ENCODE data around the gene PCTP. TPM values are rescaled to one million over a fixed set of nuclear protein-coding genes. Genes with fewer than 3 reads are reported as not detected.

The PCTP gene
- total RNA-seq (1 to 10 TPM; 2.8 to 3.6 (median 3.3) TPM), total RNA-seq (0.40 to 12.3 (median 2.9) reads per million in 29 experiments)
- 5.9 TPM for total RNA-seq (2013)

DNA sequence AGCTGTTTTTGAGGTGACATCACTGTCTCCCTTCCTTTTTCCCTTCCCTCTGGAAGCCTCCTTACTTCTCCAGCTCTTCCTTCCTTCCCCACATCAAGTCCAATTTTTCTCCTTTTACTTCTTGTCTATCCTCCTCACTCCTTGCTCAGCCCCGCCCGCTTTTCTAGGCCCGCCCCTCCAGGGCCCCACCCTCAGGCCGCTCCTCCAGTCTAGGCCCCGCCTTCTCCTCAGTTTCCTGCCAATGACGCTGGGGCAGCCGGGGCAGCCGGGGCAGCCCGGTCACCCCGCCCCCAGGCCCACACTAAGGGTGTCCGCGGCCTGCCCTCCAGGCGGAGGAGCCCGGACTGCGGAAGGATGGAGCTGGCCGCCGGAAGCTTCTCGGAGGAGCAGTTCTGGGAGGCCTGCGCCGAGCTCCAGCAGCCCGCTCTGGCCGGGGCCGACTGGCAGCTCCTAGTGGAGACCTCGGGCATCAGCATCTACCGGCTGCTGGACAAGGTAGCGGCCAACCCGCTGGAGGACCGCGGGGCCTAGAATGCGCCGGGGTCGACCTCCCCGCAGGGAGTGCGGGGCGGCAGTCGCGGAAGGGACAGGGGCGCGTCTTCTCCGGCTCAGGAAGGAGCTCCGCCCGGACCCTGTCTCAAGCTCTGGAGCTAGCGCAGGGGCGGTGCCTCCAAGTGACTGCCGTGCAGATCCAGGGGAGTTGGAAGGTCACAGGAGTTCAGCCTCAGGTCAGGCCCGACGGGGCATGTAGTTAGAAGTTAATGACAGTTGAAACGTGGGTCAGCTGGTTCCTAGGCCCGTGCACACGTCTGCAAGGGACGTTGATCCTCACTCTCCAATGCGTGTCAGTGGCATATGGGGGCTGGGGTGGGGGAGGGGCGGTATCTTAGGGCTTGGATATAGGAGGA, at the start of gene PCTP:
Gene PCTP, plus strand, starts transcription at position 302 of the 908 bp plus-strand sequence. Its CDS starts 53 bp downstream, at position 355.
- ChIA-PET POLR2A (interaction anchor here in 1 of 2 donors (0.6 kb wide), 1 partner anchor 9 kb away, joined by 3 read pairs; no protein-coding TSS in a partner anchor), CTCF (interaction anchor here (0.6 to 1.3 kb wide), 5 partner anchors 11 to 965 kb away, joined by 3 to 8 read pairs (median 6); no protein-coding TSS in a partner anchor)
- Histone ChIP-seq H3K4me3 (ENCODE audit: control insufficient read depth in 1 of 2, extremely low read depth in 1 of 2, low read length in 1 of 2) (peak within 1 kb of the TSS; percentile 70 to 91), H3K36me3 (ENCODE audit: control insufficient read depth in 2 of 2, extremely low read depth in 1 of 2, insufficient read depth in 1 of 2, low read length in 1 of 2) (no peaks in the 10 kb centered on the region), H3K27ac (ENCODE audit: low read length) (no peak within 1 kb of the TSS), H3K4me1 (ENCODE audit: control insufficient read depth in 1 of 2, extremely low read depth in 1 of 2, insufficient read depth in 2 of 2, low read length in 2 of 2) (peaks cover 3 to 15% of the 10 kb centered on the region in 2 experiments), H3K9me3 (no peaks in the 10 kb centered on the region), H3K27me3 (replicated peaks in 1 of 2; ENCODE audit: control insufficient read depth in 2 of 2, extremely low read depth in 1 of 2, insufficient read depth in 2 of 2, low read length in 1 of 2) (peaks cover 0 to 2% of the 10 kb centered on the region in 2 experiments)
- peak within 1 kb of the TSS; percentile 73 to 85 (median 83) for H3K4me3 Mint-ChIP-seq
- H3K36me3 Mint-ChIP-seq = no peaks in the 10 kb centered on the region
- H3K27me3 Mint-ChIP-seq = peaks cover 13 to 22% of the 10 kb centered on the region in 2 donors
- DNase-seq = peak; percentile 55 to 84 (median 72)
- H3K27ac Mint-ChIP-seq = peak within 1 kb of the TSS; percentile 6 to 36
- 1% methylated on average over 50 of the region's 53 CpGs for WGBS (ENCODE audit: insufficient coverage)
- H3K4me1 Mint-ChIP-seq = peaks cover 20 to 31% (median 21%) of the 10 kb centered on the region in 3 donors
- no peaks in the 10 kb centered on the region for H3K9me3 Mint-ChIP-seq
- peak; percentile 94 to 97 (median 96) for ATAC-seq (replicated peaks in 1 of 4)

DNA sequence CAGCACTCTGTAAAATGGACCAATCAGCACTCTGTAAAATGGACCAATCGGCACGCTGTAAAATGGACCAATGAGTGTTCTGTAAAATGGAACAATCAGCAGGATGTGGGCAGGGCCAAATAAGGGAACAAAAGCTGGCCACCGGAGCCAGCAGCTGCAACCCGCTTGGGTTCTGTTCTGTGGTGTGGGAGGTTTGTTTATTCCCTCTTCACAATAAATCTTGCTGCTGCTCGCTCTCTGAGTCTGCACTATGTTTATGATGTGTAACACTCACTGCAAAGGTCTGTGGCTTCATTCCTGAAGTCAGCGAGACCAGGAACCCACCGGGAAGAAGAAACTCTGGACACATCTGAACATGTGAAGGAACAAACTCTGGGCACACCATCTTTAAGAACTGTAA, 48.7 kb upstream of the PCTP start:
- POLR2A ChIA-PET = no interaction called here
- H3K4me1 Mint-ChIP-seq = no peaks in the 10 kb centered on the region
- H3K27ac ChIP-seq (ENCODE audit: low read length) = no peak overlapping the region
- no peak overlapping the region for H3K4me3 ChIP-seq (ENCODE audit: control insufficient read depth in 1 of 2, extremely low read depth in 1 of 2, low read length in 1 of 2)
- no peak for ATAC-seq (replicated peaks in 1 of 4)
- H3K27me3 ChIP-seq (replicated peaks in 1 of 2; ENCODE audit: control insufficient read depth in 2 of 2, extremely low read depth in 1 of 2, insufficient read depth in 2 of 2, low read length in 1 of 2) = peaks cover 0 to 12% of the 10 kb centered on the region in 2 experiments
- no peaks in the 10 kb centered on the region for H3K9me3 ChIP-seq
- peaks cover 37 to 71% of the 10 kb centered on the region in 2 donors for H3K27me3 Mint-ChIP-seq
- DNase-seq = no peak
- no peaks in the 10 kb centered on the region for H3K36me3 ChIP-seq (ENCODE audit: control insufficient read depth in 2 of 2, extremely low read depth in 1 of 2, insufficient read depth in 1 of 2, low read length in 1 of 2)
- H3K4me1 ChIP-seq (ENCODE audit: control insufficient read depth in 1 of 2, extremely low read depth in 1 of 2, insufficient read depth in 2 of 2, low read length in 2 of 2) = no peaks in the 10 kb centered on the region
- no peak overlapping the region for H3K27ac Mint-ChIP-seq
- H3K4me3 Mint-ChIP-seq = no peak overlapping the region
- H3K9me3 Mint-ChIP-seq = no peaks in the 10 kb centered on the region
- WGBS (ENCODE audit: insufficient coverage) = 83% methylated on average over 2 of the region's 7 CpGs
- CTCF ChIA-PET = interaction anchor here in 1 of 2 donors (0.7 kb wide), 1 partner anchor 833 kb away, joined by 3 read pairs; no protein-coding TSS in a partner anchor
- no peaks in the 10 kb centered on the region for H3K36me3 Mint-ChIP-seq

DNA sequence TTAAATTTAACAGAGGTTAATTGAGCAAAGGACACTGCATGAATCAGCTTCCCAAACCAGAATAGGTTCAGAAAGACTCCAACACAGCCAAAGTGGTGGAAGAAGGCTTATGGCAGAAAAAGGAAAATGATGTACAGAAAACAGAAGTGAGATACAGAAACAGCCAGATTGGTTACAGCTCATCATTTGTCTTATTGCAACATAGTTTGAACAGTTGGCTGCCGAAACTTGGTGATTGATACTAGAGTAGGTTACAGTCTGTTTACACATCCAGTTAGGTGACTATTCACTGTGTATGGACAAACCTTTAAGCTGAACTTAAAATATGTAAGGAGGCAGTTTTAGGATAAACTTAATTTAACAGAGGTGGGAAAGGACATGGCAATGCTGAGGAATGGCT, 46.5 kb upstream of the PCTP start:
- CTCF ChIA-PET = no interaction called here
- Mint-ChIP-seq H3K4me3 (no peak overlapping the region), H3K27me3 (peaks cover 34 to 76% of the 10 kb centered on the region in 2 donors), H3K4me1 (no peaks in the 10 kb centered on the region), H3K36me3 (no peaks in the 10 kb centered on the region), H3K9me3 (no peaks in the 10 kb centered on the region), H3K27ac (no peak overlapping the region)
- POLR2A ChIA-PET = no interaction called here
- no peak for DNase-seq
- Histone ChIP-seq H3K9me3 (no peaks in the 10 kb centered on the region), H3K4me3 (ENCODE audit: control insufficient read depth in 1 of 2, extremely low read depth in 1 of 2, low read length in 1 of 2) (no peak overlapping the region), H3K27ac (ENCODE audit: low read length) (no peak overlapping the region), H3K27me3 (replicated peaks in 1 of 2; ENCODE audit: control insufficient read depth in 2 of 2, extremely low read depth in 1 of 2, insufficient read depth in 2 of 2, low read length in 1 of 2) (peaks cover 0 to 4% of the 10 kb centered on the region in 2 experiments), H3K36me3 (ENCODE audit: control insufficient read depth in 2 of 2, extremely low read depth in 1 of 2, insufficient read depth in 1 of 2, low read length in 1 of 2) (no peaks in the 10 kb centered on the region), H3K4me1 (ENCODE audit: control insufficient read depth in 1 of 2, extremely low read depth in 1 of 2, insufficient read depth in 2 of 2, low read length in 2 of 2) (no peaks in the 10 kb centered on the region)
- no peak for ATAC-seq (replicated peaks in 1 of 4)
- WGBS (ENCODE audit: insufficient coverage) = 82% methylated on average over 1 of the region's 1 CpG

DNA sequence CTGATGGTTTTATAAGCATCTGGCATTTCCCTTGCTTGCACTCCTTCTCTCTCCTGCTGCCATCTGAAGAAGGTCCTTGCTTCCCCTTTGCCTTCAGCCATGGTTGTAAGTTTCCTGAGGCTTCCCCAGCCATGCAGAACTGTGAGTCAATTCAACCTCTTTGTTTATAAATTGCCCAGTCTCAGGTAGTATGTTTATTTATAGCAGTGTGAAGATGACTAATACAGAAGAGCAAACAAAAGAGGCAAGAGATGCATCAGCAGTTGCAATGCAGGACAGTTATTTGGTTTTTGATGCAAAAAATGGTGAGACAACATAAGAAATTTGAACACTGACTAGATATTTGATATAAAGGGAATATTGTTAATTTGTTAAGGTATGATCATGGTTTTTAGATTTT, 45.0 kb upstream of the PCTP start:
- ChIA-PET CTCF (no interaction called here), POLR2A (no interaction called here)
- Mint-ChIP-seq H3K4me1 (no peaks in the 10 kb centered on the region), H3K27ac (no peak overlapping the region), H3K27me3 (peaks cover 30 to 67% of the 10 kb centered on the region in 2 donors), H3K9me3 (no peaks in the 10 kb centered on the region), H3K36me3 (no peaks in the 10 kb centered on the region), H3K4me3 (no peak overlapping the region)
- Histone ChIP-seq H3K27me3 (replicated peaks in 1 of 2; ENCODE audit: control insufficient read depth in 2 of 2, extremely low read depth in 1 of 2, insufficient read depth in 2 of 2, low read length in 1 of 2) (peaks cover 0 to 4% of the 10 kb centered on the region in 2 experiments), H3K27ac (ENCODE audit: low read length) (no peak overlapping the region), H3K4me1 (ENCODE audit: control insufficient read depth in 1 of 2, extremely low read depth in 1 of 2, insufficient read depth in 2 of 2, low read length in 2 of 2) (no peaks in the 10 kb centered on the region), H3K4me3 (ENCODE audit: control insufficient read depth in 1 of 2, extremely low read depth in 1 of 2, low read length in 1 of 2) (no peak overlapping the region), H3K36me3 (ENCODE audit: control insufficient read depth in 2 of 2, extremely low read depth in 1 of 2, insufficient read depth in 1 of 2, low read length in 1 of 2) (no peaks in the 10 kb centered on the region), H3K9me3 (no peaks in the 10 kb centered on the region)
- no peak for DNase-seq
- no peak for ATAC-seq (replicated peaks in 1 of 4)

DNA sequence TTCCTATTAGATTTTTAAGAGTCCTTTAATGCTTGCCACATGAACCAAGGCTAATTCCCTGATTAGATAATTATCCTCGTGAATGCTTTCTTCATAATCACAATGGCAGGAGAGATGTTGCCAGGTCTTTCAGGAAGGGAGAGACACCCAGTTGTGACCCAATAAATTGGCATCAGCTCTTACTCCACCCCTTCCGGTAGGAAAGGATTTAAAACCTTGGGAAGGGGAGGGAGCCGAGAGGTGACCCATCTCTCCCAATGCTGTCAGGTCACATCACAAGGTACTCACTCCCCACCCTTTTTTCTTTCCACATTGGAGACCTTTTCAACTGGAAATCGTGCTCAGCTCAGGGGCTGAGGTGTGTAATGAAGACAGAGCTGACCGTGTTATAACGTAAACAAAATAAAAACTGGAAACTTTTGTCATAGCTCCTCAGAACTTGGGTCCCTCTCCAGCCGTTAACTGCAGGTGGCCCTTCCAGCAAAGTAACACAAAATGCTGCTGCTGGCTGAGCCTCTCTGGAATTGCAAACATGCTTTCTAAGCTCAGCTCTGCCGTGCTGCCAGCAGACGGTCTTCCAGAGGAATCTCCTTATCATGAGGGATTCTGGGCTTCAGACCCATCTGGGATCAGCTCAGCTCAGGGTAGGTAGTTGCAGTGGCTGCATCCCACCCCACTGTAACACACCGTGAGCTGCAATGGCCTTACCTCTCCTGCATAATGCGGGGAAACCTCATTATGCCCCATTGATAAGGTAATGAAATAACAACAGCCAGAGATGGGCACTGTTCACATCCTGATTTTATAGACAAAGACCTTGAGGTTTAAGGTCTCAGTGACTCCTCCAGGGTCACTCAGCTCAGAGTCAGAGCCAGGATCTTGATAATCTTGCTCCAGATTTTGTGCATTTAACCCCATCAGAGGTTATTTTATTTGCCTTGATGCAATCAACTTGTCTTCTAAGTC, 43.8 kb upstream of the PCTP start:
- Mint-ChIP-seq H3K27me3 (peaks cover 22 to 56% of the 10 kb centered on the region in 2 donors), H3K4me3 (no peak overlapping the region), H3K27ac (no peak overlapping the region), H3K36me3 (no peaks in the 10 kb centered on the region), H3K9me3 (no peaks in the 10 kb centered on the region), H3K4me1 (no peaks in the 10 kb centered on the region)
- Histone ChIP-seq H3K9me3 (no peaks in the 10 kb centered on the region), H3K27me3 (replicated peaks in 1 of 2; ENCODE audit: control insufficient read depth in 2 of 2, extremely low read depth in 1 of 2, insufficient read depth in 2 of 2, low read length in 1 of 2) (peaks cover 0 to 4% of the 10 kb centered on the region in 2 experiments), H3K4me1 (ENCODE audit: control insufficient read depth in 1 of 2, extremely low read depth in 1 of 2, insufficient read depth in 2 of 2, low read length in 2 of 2) (no peaks in the 10 kb centered on the region), H3K27ac (ENCODE audit: low read length) (no peak overlapping the region), H3K4me3 (ENCODE audit: control insufficient read depth in 1 of 2, extremely low read depth in 1 of 2, low read length in 1 of 2) (no peak overlapping the region), H3K36me3 (ENCODE audit: control insufficient read depth in 2 of 2, extremely low read depth in 1 of 2, insufficient read depth in 1 of 2, low read length in 1 of 2) (no peaks in the 10 kb centered on the region)
- POLR2A ChIA-PET = no interaction called here
- no peak for DNase-seq
- ATAC-seq (replicated peaks in 1 of 4) = no peak
- WGBS (ENCODE audit: insufficient coverage) = 93% methylated on average over 5 of the region's 11 CpGs
- CTCF ChIA-PET = no interaction called here

All from T-cell (primary cell).